OCI-LY7 (cell line): ENCODE measurements around the gene CYP19A1.

Source experiments
- CTCF ChIP-seq: fragments of 200-600 bp; sonication (generic); conservative IDR thresholded peaks from 2 replicates; pipeline ENCODE4 v1.5.1; 2014; ENCODE audit warnings: mild to moderate bottlenecking, antibody characterized with exemption, low read length, moderate library complexity, mixed read lengths
- EZH2phosphoT487 ChIP-seq: fragments of 200-600 bp; sonication (generic); IDR thresholded peaks from 2 replicates; pipeline ENCODE4 v1.6.1; 2018; ENCODE audit warnings: low read depth, borderline replicate concordance, mild to moderate bottlenecking, mixed run types, antibody characterized with exemption, low read length, moderate library complexity, mixed read lengths

- TF ChIP-seq CTCF, result no peak
- TF ChIP-seq EZH2phosphoT487, result no peak
These were observed 120.0 kb downstream of the CYP19A1 start for GRCh38 chr15:51218299-51218938.
